OCI-LY1 (cell line): ENCODE data around the gene FOXO3.

Experiments
- H2AFZ ChIP-seq: fragments of 200-600 bp; sonication (generic), shearing (Covaris generic); 2 replicates; pipeline ENCODE4 v1.6.0; 2014; ENCODE audit warnings: antibody characterized with exemption, mild to moderate bottlenecking, low read length
- H3F3A ChIP-seq: fragments of 200-600 bp; sonication (generic), shearing (Covaris generic); 2 replicates; pipeline ENCODE4 v1.6.0; 2014; ENCODE audit warnings: mild to moderate bottlenecking, antibody characterized with exemption, low read length, moderate library complexity; ENCODE audit not compliant: insufficient read depth
- H3K27ac ChIP-seq: fragments of 200-600 bp; sonication (generic); 2 replicates; pipeline ENCODE4 v1.5.1; 2014; ENCODE audit warnings: low read length, mixed run types, mild to moderate bottlenecking, low read depth; ENCODE audit not compliant: poor library complexity, severe bottlenecking
- H3K27me3 ChIP-seq: fragments of 200-600 bp; sonication (generic); 2 replicates; pipeline ENCODE4 v1.6.0; 2014; ENCODE audit warnings: antibody characterized with exemption, mild to moderate bottlenecking, low read length, moderate library complexity; ENCODE audit not compliant: insufficient read depth
- H3K36me3 ChIP-seq: fragments of 200-600 bp; sonication (generic); 2 replicates; pipeline ENCODE4 v1.6.1; 2014; ENCODE audit warnings: mild to moderate bottlenecking, antibody characterized with exemption, low read length, moderate library complexity, mixed read lengths; ENCODE audit not compliant: insufficient read depth
- H3K4me1 ChIP-seq: fragments of 200-600 bp; sonication (generic); 2 replicates; pipeline ENCODE4 v1.5.1; 2014; ENCODE audit warnings: mild to moderate bottlenecking, low read length, moderate library complexity; ENCODE audit not compliant: insufficient read depth, severe bottlenecking
- H3K4me2 ChIP-seq: fragments of 200-600 bp; sonication (generic), shearing (Covaris generic); 2 replicates; pipeline ENCODE4 v1.6.1; 2014; ENCODE audit warnings: low read length
- H3K4me3 ChIP-seq: fragments of 200-600 bp; sonication (generic); 2 replicates; pipeline ENCODE4 v1.5.1; 2014; ENCODE audit warnings: low read length, low read depth, mild to moderate bottlenecking, mixed read lengths; ENCODE audit not compliant: poor library complexity, severe bottlenecking
- H3K79me2 ChIP-seq: fragments of 200-600 bp; shearing (Covaris generic); 2 replicates; pipeline ENCODE4 v1.6.1; 2016; ENCODE audit warnings: mixed run types, low read length, mixed read lengths; ENCODE audit not compliant: insufficient read depth
- H3K9ac ChIP-seq: fragments of 200-600 bp; sonication (generic), shearing (Covaris generic); 2 replicates; pipeline ENCODE4 v1.6.1; 2014; ENCODE audit warnings: mild to moderate bottlenecking, low read length, mixed read lengths
- H3K9me2 ChIP-seq: fragments of 200-600 bp; sonication (generic), shearing (Covaris generic); 2 replicates; pipeline ENCODE4 v1.6.1; 2014; ENCODE audit warnings: low read depth, mild to moderate bottlenecking, low read length, mixed read lengths
- H3K9me3 ChIP-seq: fragments of 200-600 bp; shearing (Covaris generic); 2 replicates; pipeline ENCODE4 v1.6.1; 2014; ENCODE audit warnings: low read length, mixed read lengths
- H4K20me1 ChIP-seq: fragments of 200-600 bp; sonication (generic), shearing (Covaris generic); 2 replicates; pipeline ENCODE4 v1.6.0; 2016; ENCODE audit warnings: mild to moderate bottlenecking, low read length; ENCODE audit not compliant: insufficient read depth
- CTCF ChIP-seq: fragments of 200-600 bp; sonication (generic), shearing (Covaris generic); IDR thresholded peaks from 2 replicates; pipeline ENCODE4 v1.5.1; 2017; ENCODE audit warnings: mild to moderate bottlenecking, antibody characterized with exemption, low read length, moderate library complexity, mixed read lengths
- EZH2 ChIP-seq: fragments of 200-600 bp; sonication (generic), shearing (Covaris generic); IDR thresholded peaks from 2 replicates; pipeline ENCODE4 v1.8.0; 2017; ENCODE audit warnings: borderline replicate concordance, mixed run types, mild to moderate bottlenecking, antibody characterized with exemption, low read length, moderate library complexity, mixed read lengths

Gene FOXO3

GRCh38 chr6:108711826-108712225 lies 151.1 kb downstream of the FOXO3 start:
- H4K20me1 ChIP-seq, result no peaks in the 10 kb centered on the region
- H3K9me3 ChIP-seq, result no peaks in the 10 kb centered on the region
- no peak overlapping the region for H3K4me3 ChIP-seq
- no peaks in the 10 kb centered on the region for H3K4me1 ChIP-seq
- TF ChIP-seq EZH2, result no peak
- TF ChIP-seq CTCF, result no peak
- H3K9ac ChIP-seq, result no peak overlapping the region
- H3F3A ChIP-seq, result no peaks in the 10 kb centered on the region
- H3K27me3 ChIP-seq, result no peaks in the 10 kb centered on the region; the same call in 1 of the 2 replicates
- H3K27ac ChIP-seq, result no peak overlapping the region
- H3K36me3 ChIP-seq, result no peaks in the 10 kb centered on the region
- H2AFZ ChIP-seq, result no peak overlapping the region
- no peaks in the 10 kb centered on the region for H3K9me2 ChIP-seq
- no peak overlapping the region for H3K4me2 ChIP-seq
- no peaks in the 10 kb centered on the region for H3K79me2 ChIP-seq

GRCh38 chr6:108712946-108713345 lies 152.2 kb downstream of the FOXO3 start:
- no peak overlapping the region for H3K4me2 ChIP-seq
- H3K9ac ChIP-seq, result no peak overlapping the region

DNA sequence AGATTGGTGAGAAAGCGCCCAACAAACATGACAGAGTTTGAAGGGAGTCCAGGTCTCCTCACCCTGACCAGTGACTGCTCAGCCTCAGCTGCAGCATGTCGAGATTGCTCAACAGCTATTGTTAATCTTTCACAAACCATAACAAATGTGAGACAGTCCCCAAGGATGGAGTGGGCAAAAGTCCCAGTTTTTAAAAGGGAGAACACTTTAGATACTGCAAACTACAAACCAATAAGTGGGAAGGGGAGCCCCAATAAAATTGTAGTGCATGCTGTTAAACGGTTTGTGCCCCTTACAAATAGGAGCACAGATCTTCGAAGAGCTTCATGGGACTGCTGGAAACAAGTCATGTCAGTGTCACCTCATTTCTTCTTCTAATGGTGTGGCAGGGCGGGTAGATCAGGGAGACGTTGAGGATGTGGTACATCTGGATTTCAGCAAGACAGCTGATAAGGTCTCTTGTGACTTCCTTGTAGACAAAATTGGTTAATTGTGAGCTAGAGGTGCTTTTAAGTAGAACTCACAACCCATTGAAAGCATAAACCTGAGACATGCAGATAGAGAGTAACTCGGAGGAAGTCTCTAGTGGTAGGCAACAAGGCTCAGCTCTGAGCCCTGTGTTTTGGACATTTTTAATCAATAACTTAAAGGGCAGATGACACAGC lies 153.5 kb downstream of the FOXO3 start:
- H3F3A ChIP-seq, result no peaks in the 10 kb centered on the region
- H3K9me3 ChIP-seq, result no peaks in the 10 kb centered on the region
- no peak overlapping the region for H3K4me2 ChIP-seq
- no peak overlapping the region for H3K4me3 ChIP-seq
- no peaks in the 10 kb centered on the region for H3K36me3 ChIP-seq
- H3K27me3 ChIP-seq, result no peaks in the 10 kb centered on the region; the same call in 1 of the 2 replicates
- H2AFZ ChIP-seq, result no peak overlapping the region
- no peak overlapping the region for H3K9ac ChIP-seq
- H3K79me2 ChIP-seq, result no peaks in the 10 kb centered on the region
- no peaks in the 10 kb centered on the region for H3K9me2 ChIP-seq
- H4K20me1 ChIP-seq, result no peaks in the 10 kb centered on the region
- no peaks in the 10 kb centered on the region for H3K4me1 ChIP-seq
- TF ChIP-seq CTCF (no peak), EZH2 (no peak)
- no peak overlapping the region for H3K27ac ChIP-seq

More at GRCh38 chr6:108712946-108713345, 152.2 kb downstream of the FOXO3 start:
- no peaks in the 10 kb centered on the region for H3K9me3 ChIP-seq
- H3K27me3 ChIP-seq, result no peaks in the 10 kb centered on the region; the same call in 1 of the 2 replicates
- H3K36me3 ChIP-seq, result no peaks in the 10 kb centered on the region
- H2AFZ ChIP-seq, result no peak overlapping the region
- H3K9me2 ChIP-seq, result no peaks in the 10 kb centered on the region
- H3K27ac ChIP-seq, result no peak overlapping the region
- no peaks in the 10 kb centered on the region for H3K79me2 ChIP-seq
- no peak overlapping the region for H3K4me3 ChIP-seq
- no peaks in the 10 kb centered on the region for H3K4me1 ChIP-seq
- no peaks in the 10 kb centered on the region for H4K20me1 ChIP-seq
- no peak for TF ChIP-seq CTCF
- TF ChIP-seq EZH2, result no peak
- H3F3A ChIP-seq, result no peaks in the 10 kb centered on the region
